GM12892 (cell line): ENCODE results near the gene CTPS1.

Experiments used
- DNase-seq: peaks from one replicate; pipeline ENCODE4 v3.0.0; 2011; ENCODE audit not compliant: insufficient read length
- FAIRE-seq: peaks from 2 replicates; lab custom pipeline; 2011; peaks lifted over from hg19 to GRCh38; lab: Jason Lieb, UNC
- POLR2A ChIP-seq: IDR thresholded peaks from 2 replicates; pipeline ENCODE4 v1.6.1; 2011; ENCODE audit warnings: low read depth, low read length, control low read depth
- POLR2AphosphoS5 ChIP-seq: IDR thresholded peaks from 2 replicates; pipeline ENCODE4 v1.6.1; 2011; ENCODE audit warnings: low read depth, low read length, control low read depth
- TAF1 ChIP-seq: IDR thresholded peaks from 2 replicates; pipeline ENCODE4 v1.6.1; 2011; ENCODE audit warnings: low read depth, mild to moderate bottlenecking, control low read depth, low read length, borderline replicate concordance

The CTPS1 gene

DNA sequence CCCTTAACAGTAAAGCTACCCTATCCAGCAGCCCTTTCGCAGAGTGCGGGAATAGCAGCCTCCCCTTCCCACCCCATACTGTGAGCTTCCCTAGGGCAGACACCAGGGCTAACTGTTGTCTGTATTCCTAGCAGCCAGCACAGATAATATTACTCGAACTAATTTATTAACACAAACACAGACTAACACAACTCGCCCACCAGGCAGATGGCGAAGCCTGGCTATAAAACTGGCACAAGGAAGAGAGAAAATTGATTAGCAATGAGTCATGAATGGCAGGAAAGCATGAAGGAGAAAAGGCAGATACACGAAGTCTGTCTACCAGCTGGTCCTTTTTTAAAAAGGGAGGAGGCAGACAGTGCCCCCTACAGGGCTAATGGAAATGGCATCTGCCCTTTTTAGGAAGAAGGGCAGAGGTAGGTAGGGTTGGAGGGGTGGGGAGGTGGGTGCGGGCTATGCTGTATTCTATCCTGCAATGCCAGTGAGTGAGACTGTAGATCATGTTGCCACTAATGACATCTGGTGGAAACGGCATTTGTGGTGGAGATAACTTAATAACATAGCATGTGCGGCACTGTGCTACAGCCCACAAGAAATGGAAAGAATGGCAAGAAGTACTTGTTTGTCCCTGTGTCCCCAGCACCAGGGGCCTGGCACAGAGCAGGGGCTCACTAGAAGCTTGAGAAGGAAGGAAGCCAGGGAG, 30.6 kb upstream of the CTPS1 start:
- FAIRE-seq (peak; percentile 79), DNase-seq (no peak)
- TF ChIP-seq TAF1 (no peak), POLR2AphosphoS5 (no peak), POLR2A (no peak)

DNA sequence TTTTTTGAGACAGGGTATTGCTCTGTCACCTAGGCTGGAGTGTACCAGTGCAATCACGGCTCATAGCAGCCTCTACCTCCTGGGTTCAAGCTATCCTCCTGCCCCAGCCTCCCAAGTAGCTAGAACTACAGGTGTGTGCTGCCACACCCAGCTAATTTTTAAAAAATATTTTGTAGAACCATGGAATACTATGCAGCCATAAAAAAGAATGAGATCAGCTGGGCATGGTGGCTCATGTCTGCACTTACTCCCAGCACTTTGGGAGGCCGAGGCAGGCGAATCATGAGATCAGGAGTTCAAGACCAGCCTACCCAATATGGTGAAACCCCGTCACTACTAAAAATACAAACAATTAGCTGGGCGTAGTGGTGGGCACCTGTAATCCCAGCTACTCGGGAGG, 29.9 kb upstream of the CTPS1 start:
- DNase-seq (no peak), FAIRE-seq (no peak)
- TF ChIP-seq POLR2AphosphoS5 (no peak), TAF1 (no peak), POLR2A (no peak)

DNA sequence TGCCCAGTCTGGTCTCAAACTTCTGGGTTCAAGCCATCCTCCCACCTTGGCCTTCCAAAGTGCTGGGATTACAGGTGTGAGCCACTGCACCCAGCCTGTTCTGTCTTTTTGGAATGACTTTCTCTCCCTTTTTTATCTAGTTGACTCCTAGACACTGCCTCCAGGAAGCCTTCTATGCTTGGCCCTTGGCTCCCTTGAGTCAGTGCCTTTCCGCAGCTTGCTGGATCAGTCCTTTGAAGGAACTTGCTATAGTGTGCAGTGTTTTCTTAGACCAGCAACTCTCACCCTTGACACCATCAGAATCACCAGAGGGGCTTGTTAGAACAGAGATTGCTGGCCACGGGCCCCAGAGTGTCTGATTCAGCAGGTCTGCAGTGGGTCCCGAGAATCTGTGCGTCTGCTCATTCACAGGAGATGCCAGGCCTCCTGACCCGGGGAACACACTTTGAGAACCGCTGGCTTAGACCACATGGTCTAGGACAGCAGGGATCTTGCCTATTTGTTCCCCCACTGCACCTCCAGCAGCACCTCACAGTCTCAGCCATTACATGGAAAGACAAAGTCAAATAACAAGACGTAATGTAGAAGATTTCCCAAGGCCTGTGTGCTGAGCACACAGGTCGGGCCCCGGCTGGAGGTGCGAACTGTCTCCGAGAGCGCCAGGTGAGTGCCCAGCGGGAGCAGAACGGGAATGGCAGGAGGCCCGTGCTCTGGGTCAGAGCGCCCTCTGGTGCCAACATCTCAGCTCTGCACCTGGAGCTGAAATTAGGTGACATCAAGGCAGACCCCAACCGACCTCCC, 27.4 kb upstream of the CTPS1 start:
- FAIRE-seq (peak; percentile 24), DNase-seq (peak; percentile 56)
- no peak for TF ChIP-seq POLR2A
- no peak for TF ChIP-seq POLR2AphosphoS5
- no peak for TF ChIP-seq TAF1

DNA sequence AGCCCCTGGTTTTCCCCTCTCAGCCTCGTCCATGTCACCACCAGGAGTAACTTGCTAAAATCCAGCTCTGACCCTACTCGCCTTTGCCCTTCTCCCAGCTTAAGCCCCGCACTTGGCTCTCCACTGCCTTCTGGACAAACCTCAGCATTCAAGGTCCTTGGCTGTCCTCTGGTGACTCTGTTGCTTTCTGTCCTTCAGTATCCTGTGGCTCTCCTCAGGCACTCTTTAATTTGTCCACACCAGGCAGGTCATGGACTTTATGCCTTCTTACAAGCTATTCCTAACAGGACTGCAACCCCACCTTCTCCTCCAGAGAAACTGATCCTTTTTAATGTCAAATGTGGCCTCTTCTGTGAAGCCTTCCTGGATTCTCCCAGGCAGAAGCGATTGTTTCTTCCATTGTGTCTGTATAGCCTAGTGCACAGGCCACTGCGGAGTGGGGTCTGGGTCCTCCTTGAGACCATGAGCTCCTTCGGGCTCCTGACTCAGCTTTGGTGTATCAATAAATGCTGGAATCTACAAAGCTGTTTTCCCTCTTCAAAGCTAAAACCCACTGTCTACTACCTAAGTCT, 26.7 kb upstream of the CTPS1 start:
- no peak for DNase-seq
- peak; percentile 9 for FAIRE-seq
- TF ChIP-seq POLR2AphosphoS5: no peak

DNA sequence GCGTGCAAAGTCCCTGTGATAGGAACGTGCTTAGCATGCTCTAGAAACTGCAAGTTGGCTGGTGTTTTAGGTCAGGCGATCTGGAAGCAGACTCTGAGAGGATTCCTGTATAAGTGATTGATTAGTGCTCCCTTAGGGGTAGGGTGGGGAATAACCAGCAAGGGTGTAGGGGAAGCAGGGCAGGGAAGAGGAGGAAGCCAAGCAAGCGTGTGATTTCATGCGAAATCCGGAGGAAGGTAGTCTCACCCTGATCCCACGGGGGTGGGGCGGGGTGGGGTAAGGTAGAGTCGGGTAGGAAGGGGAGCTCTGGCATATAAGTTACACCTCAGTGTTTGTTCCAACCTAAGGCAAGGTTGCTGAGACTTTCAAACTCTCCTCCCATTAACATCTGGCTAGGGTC, 24.9 kb upstream of the CTPS1 start:
- DNase-seq: no peak
- TF ChIP-seq TAF1: no peak
- TF ChIP-seq POLR2AphosphoS5: no peak
- no peak for TF ChIP-seq POLR2A
- no peak for FAIRE-seq

DNA sequence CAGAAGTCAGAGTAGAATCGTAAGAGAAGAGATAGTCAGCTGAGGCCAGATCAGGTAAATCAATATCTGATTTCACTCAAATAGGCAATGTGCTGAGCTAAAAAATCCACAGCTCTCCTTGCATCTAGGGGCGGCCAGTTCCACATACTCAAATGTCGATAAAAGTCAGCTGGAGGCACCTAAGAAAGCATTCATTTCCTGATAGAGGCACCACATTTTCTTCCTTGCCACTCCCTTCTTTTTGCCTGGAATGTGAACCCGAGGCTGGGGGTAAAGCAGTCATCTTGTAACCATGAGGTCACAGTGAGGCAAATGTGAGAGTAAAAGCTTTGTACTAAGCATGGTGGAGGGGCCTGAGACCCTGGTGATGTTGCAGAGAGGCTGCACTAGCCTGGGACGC, 24.2 kb upstream of the CTPS1 start:
- FAIRE-seq (no peak), DNase-seq (no peak)
- TF ChIP-seq TAF1: no peak
- no peak for TF ChIP-seq POLR2AphosphoS5
- no peak for TF ChIP-seq POLR2A

DNA sequence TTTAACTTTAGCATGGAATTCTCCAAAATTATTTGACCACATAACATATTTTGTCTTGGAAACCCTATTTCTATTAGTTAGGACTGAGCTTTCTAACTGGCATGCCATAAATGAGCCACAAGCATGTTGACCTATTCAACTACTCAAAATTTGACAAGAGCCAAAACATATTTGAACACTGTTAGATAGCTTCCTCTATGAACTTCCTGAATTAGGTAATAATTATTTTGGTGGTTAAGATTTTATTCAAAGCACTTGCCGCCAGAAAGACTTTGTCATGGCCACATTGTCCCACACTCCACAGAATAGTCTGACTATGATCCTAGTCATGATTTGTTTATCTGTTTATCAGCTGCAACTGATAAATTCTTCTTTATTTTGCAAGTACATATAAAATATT, 23.1 kb upstream of the CTPS1 start:
- TF ChIP-seq POLR2AphosphoS5: no peak
- TF ChIP-seq TAF1: no peak
- no peak for TF ChIP-seq POLR2A
- FAIRE-seq: no peak
- DNase-seq: no peak

DNA sequence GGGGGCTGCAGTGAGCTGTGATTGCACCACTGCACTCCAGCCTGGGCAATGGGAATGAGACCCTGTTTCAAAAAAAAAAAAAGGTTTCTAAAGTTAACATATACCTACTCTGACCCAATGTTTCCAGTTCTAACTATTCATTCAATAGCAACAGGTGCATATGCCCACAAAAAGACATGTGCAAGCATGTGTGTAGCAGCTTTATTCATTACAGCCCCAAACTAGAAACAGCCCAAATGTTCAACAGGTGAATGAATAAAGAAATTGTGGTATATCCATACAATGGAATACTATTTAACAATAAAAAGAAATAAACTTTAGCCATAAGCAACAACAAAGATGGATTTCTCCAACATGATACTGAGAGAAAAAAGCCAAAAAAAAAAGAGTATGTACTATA, 21.3 kb upstream of the CTPS1 start:
- TF ChIP-seq POLR2A (no peak), POLR2AphosphoS5 (no peak), TAF1 (no peak)
- DNase-seq (no peak), FAIRE-seq (no peak)

DNA sequence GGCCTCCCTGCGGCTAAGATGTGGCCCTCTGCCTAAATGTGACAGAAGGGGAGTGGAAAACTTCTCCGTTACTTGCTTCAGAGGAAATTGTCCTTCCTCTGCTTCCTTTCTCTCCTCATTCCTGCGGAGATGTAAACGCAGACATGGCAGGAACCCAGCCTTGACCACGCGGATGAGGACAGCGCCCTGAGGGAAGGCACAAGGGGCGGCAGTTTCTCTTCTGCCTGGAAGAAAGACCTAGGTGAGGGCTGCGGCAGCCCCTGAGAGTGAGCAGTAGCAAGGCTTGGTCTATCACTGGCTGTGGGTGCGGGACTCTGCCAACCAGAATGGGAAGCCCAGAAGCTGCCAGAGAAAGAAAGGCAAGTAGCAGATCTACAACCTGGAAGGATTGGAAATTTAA, 14.0 kb upstream of the CTPS1 start:
- DNase-seq (no peak), FAIRE-seq (no peak)
- TF ChIP-seq POLR2AphosphoS5 (no peak), TAF1 (no peak), POLR2A (no peak)

DNA sequence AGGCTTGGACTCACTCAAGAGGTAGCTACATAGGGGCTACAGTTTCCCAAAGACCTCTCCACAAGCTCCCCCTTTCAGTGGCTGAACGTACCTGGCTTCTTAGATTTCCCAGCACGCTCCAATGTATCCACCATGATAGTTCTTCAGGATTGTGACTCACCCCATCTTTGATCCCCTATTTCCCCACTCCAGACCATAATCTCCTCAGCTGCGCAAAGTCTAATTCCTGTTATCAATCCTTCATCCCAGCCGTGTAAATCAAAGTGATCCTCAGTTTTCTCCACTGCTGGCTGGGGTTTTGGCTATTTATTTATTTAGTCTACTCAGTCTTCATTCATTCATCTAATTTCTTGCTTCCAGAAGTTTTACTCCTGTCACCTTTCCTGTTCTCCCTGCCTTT, 13.1 kb upstream of the CTPS1 start:
- no peak for FAIRE-seq
- DNase-seq: no peak
- TF ChIP-seq POLR2A: no peak
- no peak for TF ChIP-seq POLR2AphosphoS5
- TF ChIP-seq TAF1: no peak

DNA sequence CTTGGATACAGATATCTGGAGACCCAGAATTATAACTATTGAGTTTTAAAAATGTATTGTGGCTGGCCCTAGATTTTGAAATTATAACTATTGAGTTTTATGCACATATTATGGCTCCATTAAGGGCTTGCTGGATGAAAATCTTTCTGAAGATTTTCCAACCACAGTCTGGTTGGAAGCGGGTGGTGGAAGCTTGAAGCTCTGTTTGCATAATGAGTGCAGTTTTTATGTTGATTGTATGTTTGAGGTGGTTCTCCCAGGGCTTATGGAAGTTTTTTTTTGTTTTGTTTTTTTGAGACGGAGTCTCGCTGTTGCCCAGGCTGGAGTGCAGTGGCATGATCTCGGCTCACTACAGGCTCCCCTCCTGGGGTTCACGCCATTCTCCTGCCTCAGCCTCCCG, 10.1 kb upstream of the CTPS1 start:
- no peak for FAIRE-seq
- no peak for DNase-seq
- no peak for TF ChIP-seq POLR2A
- no peak for TF ChIP-seq TAF1
- no peak for TF ChIP-seq POLR2AphosphoS5

DNA sequence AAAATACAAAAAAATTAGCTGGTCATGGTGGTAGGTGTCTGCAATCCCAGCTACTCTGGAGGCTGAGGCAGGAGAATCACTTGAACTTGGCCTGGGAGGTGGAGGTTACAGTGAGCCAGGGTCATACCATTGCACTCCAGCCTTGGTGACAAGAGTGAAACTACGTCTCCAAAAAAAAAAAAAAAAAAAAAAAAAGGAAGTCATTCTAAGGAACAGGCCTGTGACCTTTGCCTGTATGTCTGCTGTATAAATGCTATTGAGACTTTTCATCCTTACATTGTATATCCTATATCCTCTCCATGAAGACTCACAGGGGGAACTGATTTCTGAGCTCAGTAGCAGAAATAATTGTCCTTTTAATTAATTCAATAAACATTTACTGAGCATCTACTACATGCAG, 7.5 kb upstream of the CTPS1 start:
- DNase-seq (no peak), FAIRE-seq (no peak)
- no peak for TF ChIP-seq POLR2AphosphoS5
- TF ChIP-seq TAF1: no peak
- TF ChIP-seq POLR2A: no peak
